ENCODE data around the gene LDB1.
A peak's percentile ranks its signal among the peaks of the same experiment; 100 is the strongest.

Gene LDB1

GRCh38 chr10:102135956-102136526 is 15.9 kb upstream of the LDB1 start:
- no peak overlapping the region for H3K4me3 ChIP-seq (ENCODE audit: insufficient read depth, low read depth, low read length)
- peaks cover 17% of the 10 kb centered on the region for H3K4me1 ChIP-seq (ENCODE audit: control insufficient read depth, insufficient read depth, low read length)
- H3K9me3 ChIP-seq (ENCODE audit: control insufficient read depth, low read length) = no peaks in the 10 kb centered on the region
- peaks cover 34% of the 10 kb centered on the region for H3K36me3 ChIP-seq (ENCODE audit: control insufficient read depth, insufficient read depth, low read length)
- WGBS, 2 experiments = 89 to 93% methylated on average over 7 of the region's 7 CpGs
- H3K27me3 ChIP-seq (ENCODE audit: control insufficient read depth, insufficient read depth, low read length, poor library complexity, severe bottlenecking) = no peaks in the 10 kb centered on the region
- H3K27ac ChIP-seq (ENCODE audit: insufficient read depth, low read depth, low read length, poor library complexity, severe bottlenecking) = no peak overlapping the region

DNA sequence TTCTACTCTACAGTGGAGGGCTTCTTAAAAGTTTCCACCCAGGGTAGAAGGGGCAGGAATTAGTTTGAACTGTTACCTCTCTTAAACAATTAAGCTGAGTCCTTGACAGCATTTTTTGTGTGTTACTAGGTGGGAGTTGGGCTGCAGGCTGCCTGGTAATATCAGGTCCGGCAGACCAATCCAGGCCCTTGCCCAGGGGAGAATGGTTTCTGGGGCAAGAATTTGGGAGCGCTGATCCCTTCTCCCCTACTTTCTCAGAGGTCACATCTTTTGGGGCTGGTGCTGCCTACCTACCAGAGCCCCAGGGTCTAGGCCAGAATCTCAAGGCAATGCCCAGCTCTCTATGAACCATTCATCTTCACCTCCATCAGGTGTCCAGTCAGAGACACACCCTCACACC is 14.2 kb upstream of the LDB1 start:
- WGBS, 2 experiments = 66 to 79% methylated on average over 2 of the region's 2 CpGs
- Histone ChIP-seq H3K4me3 (ENCODE audit: insufficient read depth, low read depth, low read length) (peak overlapping the region; percentile 94), H3K9me3 (ENCODE audit: control insufficient read depth, low read length) (no peaks in the 10 kb centered on the region), H3K4me1 (ENCODE audit: control insufficient read depth, insufficient read depth, low read length) (peaks cover 17% of the 10 kb centered on the region), H3K36me3 (ENCODE audit: control insufficient read depth, insufficient read depth, low read length) (peaks cover 21% of the 10 kb centered on the region), H3K27ac (ENCODE audit: insufficient read depth, low read depth, low read length, poor library complexity, severe bottlenecking) (no peak overlapping the region), H3K27me3 (ENCODE audit: control insufficient read depth, insufficient read depth, low read length, poor library complexity, severe bottlenecking) (no peaks in the 10 kb centered on the region)

DNA sequence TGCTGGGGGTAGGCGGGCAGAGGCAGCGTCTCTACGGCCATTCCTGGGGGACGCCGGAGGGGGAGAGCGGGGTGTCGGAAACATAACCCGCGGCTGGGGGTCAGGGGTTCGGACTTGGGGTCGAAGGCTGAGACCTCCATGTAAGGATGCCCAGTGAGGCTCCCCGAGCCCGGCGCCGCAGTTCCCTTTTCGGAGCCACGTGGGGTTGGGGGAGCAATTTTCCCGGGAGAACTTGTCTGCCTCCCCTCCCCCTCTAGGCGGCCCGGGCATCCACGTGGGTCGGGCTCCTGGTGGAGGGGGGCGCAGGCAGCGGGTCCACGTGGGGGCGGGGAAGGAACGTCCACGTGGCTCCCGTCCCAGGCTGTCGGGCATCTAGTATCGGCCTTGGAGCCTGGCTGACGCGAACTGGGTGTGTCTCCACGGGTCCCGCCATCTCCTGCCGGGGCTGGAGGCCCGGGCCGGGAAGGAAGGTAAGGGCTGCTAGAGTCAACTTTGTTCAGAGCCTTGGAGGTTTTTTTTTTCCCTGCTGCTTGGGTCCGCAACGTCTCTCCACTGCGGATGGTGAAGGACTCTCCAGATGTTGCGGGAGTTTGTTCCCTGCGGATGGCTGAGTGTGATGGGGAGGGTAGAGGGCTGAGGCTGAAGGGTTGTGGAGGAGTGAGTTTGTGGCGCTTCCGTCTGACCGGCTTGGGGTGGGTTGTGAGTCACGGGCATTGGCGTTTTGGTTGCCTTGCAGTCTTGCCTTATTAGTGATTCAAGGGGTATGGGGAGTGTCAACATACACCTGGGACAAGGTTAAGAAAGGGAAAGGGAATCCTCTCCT is 13.4 kb upstream of the LDB1 start:
- 1% methylated on average over 48 of the region's 48 CpGs for WGBS, 2 experiments
- H3K27me3 ChIP-seq (ENCODE audit: control insufficient read depth, insufficient read depth, low read length, poor library complexity, severe bottlenecking) = no peaks in the 10 kb centered on the region

GRCh38 chr10:102132563-102133372 is 12.6 kb upstream of the LDB1 start, which contains the start of gene PPRC1:
Gene PPRC1 (plus strand): TSS chr10:102133040. CDS start chr10:102133069, 29 bp downstream.
- Histone ChIP-seq H3K27ac (ENCODE audit: insufficient read depth, low read depth, low read length, poor library complexity, severe bottlenecking) (peak within 1 kb of the TSS; percentile 70), H3K36me3 (ENCODE audit: control insufficient read depth, insufficient read depth, low read length) (peaks cover 5% of the 10 kb centered on the region), H3K9me3 (ENCODE audit: control insufficient read depth, low read length) (no peaks in the 10 kb centered on the region), H3K27me3 (ENCODE audit: control insufficient read depth, insufficient read depth, low read length, poor library complexity, severe bottlenecking) (no peaks in the 10 kb centered on the region), H3K4me3 (ENCODE audit: insufficient read depth, low read depth, low read length) (peak within 1 kb of the TSS; percentile 94), H3K4me1 (ENCODE audit: control insufficient read depth, insufficient read depth, low read length) (peaks cover 17% of the 10 kb centered on the region)
- WGBS, 2 experiments = 1% methylated on average over 64 of the region's 64 CpGs

More for the DNA sequence above, 13.4 kb upstream of the LDB1 start:
- Histone ChIP-seq H3K36me3 (ENCODE audit: control insufficient read depth, insufficient read depth, low read length) (peaks cover 13% of the 10 kb centered on the region), H3K9me3 (ENCODE audit: control insufficient read depth, low read length) (no peaks in the 10 kb centered on the region), H3K27ac (ENCODE audit: insufficient read depth, low read depth, low read length, poor library complexity, severe bottlenecking) (peak overlapping the region; percentile 70), H3K4me1 (ENCODE audit: control insufficient read depth, insufficient read depth, low read length) (peaks cover 17% of the 10 kb centered on the region), H3K4me3 (ENCODE audit: insufficient read depth, low read depth, low read length) (peak overlapping the region; percentile 94)

DNA sequence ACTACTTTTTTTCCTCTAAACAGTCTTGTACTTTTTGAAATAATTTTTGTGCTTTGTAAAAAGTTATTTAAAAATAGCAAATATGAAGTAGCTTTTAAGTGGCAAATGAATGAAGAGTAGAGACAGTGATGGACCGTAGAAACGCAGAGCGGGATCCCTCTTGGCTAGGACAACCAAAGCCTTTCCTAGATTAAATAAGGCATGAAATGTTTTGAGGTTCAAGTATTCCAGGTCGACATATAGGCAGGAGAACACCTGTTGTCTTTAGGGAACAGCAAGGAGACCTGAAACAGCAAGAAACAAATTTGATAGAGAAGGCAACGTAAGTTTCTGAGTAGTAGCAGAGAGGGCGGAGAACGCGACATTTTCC is 12.0 kb upstream of the LDB1 start:
- peaks cover 17% of the 10 kb centered on the region for H3K4me1 ChIP-seq (ENCODE audit: control insufficient read depth, insufficient read depth, low read length)
- peak overlapping the region; percentile 94 for H3K4me3 ChIP-seq (ENCODE audit: insufficient read depth, low read depth, low read length)
- H3K9me3 ChIP-seq (ENCODE audit: control insufficient read depth, low read length) = no peaks in the 10 kb centered on the region
- H3K27ac ChIP-seq (ENCODE audit: insufficient read depth, low read depth, low read length, poor library complexity, severe bottlenecking) = no peak overlapping the region
- WGBS, 2 experiments = 39 to 45% methylated on average over 8 of the region's 8 CpGs
- H3K27me3 ChIP-seq (ENCODE audit: control insufficient read depth, insufficient read depth, low read length, poor library complexity, severe bottlenecking) = no peaks in the 10 kb centered on the region
- H3K36me3 ChIP-seq (ENCODE audit: control insufficient read depth, insufficient read depth, low read length) = no peaks in the 10 kb centered on the region

GRCh38 chr10:102131286-102132170 is 11.4 kb upstream of the LDB1 start:
- no peak overlapping the region for H3K27ac ChIP-seq (ENCODE audit: insufficient read depth, low read depth, low read length, poor library complexity, severe bottlenecking)
- no peaks in the 10 kb centered on the region for H3K9me3 ChIP-seq (ENCODE audit: control insufficient read depth, low read length)
- no peak overlapping the region for H3K4me3 ChIP-seq (ENCODE audit: insufficient read depth, low read depth, low read length)
- H3K4me1 ChIP-seq (ENCODE audit: control insufficient read depth, insufficient read depth, low read length) = peaks cover 17% of the 10 kb centered on the region
- WGBS, 2 experiments = 76 to 91% methylated on average over 6 to 7 of the region's 8 CpGs
- H3K36me3 ChIP-seq (ENCODE audit: control insufficient read depth, insufficient read depth, low read length) = no peaks in the 10 kb centered on the region
- H3K27me3 ChIP-seq (ENCODE audit: control insufficient read depth, insufficient read depth, low read length, poor library complexity, severe bottlenecking) = no peaks in the 10 kb centered on the region

- H3K27ac ChIP-seq (ENCODE audit: insufficient read depth, low read depth, low read length, poor library complexity, severe bottlenecking) = no peak overlapping the region
- H3K36me3 ChIP-seq (ENCODE audit: control insufficient read depth, insufficient read depth, low read length) = no peaks in the 10 kb centered on the region
- WGBS, 2 experiments = 94% methylated on average over 3 of the region's 3 CpGs
Measured at GRCh38 chr10:102123223-102123622, 3.1 kb upstream of the LDB1 start.

GRCh38 chr10:102122450-102122849 is 2.3 kb upstream of the LDB1 start:
- 89 to 91% methylated on average over 1 of the region's 1 CpG for WGBS, 2 experiments
- H3K4me1 ChIP-seq (ENCODE audit: control insufficient read depth, insufficient read depth, low read length) = peaks cover 34% of the 10 kb centered on the region
- no peak overlapping the region for H3K27ac ChIP-seq (ENCODE audit: insufficient read depth, low read depth, low read length, poor library complexity, severe bottlenecking)
- no peaks in the 10 kb centered on the region for H3K27me3 ChIP-seq (ENCODE audit: control insufficient read depth, insufficient read depth, low read length, poor library complexity, severe bottlenecking)
- no peaks in the 10 kb centered on the region for H3K36me3 ChIP-seq (ENCODE audit: control insufficient read depth, insufficient read depth, low read length)
- H3K9me3 ChIP-seq (ENCODE audit: control insufficient read depth, low read length) = no peaks in the 10 kb centered on the region
- no peak overlapping the region for H3K4me3 ChIP-seq (ENCODE audit: insufficient read depth, low read depth, low read length)

More at GRCh38 chr10:102123223-102123622, 3.1 kb upstream of the LDB1 start:
- Histone ChIP-seq H3K4me1 (ENCODE audit: control insufficient read depth, insufficient read depth, low read length) (peaks cover 27% of the 10 kb centered on the region), H3K9me3 (ENCODE audit: control insufficient read depth, low read length) (no peaks in the 10 kb centered on the region), H3K27me3 (ENCODE audit: control insufficient read depth, insufficient read depth, low read length, poor library complexity, severe bottlenecking) (no peaks in the 10 kb centered on the region), H3K4me3 (ENCODE audit: insufficient read depth, low read depth, low read length) (no peak overlapping the region)

DNA sequence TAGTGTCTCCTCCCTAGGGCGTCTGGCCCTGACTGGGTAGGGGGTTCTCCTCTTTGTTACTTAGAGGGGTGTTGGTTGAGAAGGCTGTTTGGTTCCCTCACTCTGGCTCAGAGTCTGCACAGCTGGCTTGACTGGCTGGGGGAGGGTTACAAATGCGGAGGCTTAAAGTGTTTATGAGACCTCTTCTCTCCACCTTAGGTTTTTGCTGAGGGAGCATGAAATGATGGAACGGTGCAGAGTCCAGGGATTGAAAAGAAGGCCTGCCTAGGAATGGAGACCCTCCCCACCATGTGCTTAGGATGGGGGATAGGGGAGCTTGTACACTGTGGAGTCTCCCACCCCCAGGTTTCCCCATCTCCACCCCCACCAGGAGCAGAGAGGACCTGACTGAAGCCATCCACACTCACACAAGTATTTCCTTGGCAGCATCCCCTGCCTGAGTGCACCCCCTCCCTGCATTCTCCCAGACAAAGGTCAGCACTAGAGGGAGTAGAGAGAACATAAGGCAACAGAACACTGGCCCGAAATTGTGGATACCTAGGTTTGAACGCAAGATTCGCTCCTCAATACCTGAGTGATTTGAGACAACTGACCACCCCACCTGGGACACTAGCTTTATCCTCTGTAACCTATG is 1.7 kb upstream of the LDB1 start:
- 26 to 30% methylated on average over 6 of the region's 6 CpGs for WGBS, 2 experiments
- Histone ChIP-seq H3K4me1 (ENCODE audit: control insufficient read depth, insufficient read depth, low read length) (peaks cover 40% of the 10 kb centered on the region), H3K9me3 (ENCODE audit: control insufficient read depth, low read length) (no peaks in the 10 kb centered on the region), H3K27me3 (ENCODE audit: control insufficient read depth, insufficient read depth, low read length, poor library complexity, severe bottlenecking) (no peaks in the 10 kb centered on the region), H3K36me3 (ENCODE audit: control insufficient read depth, insufficient read depth, low read length) (no peaks in the 10 kb centered on the region), H3K4me3 (ENCODE audit: insufficient read depth, low read depth, low read length) (peak overlapping the region; percentile 83), H3K27ac (ENCODE audit: insufficient read depth, low read depth, low read length, poor library complexity, severe bottlenecking) (peak overlapping the region; percentile 97)

All from ectodermal cell (in vitro differentiated cells).